GM10847 (cell line): ENCODE results near the gene C1QTNF1.

Source experiments
- POLR2A ChIP-seq: IDR thresholded peaks from 2 replicates; pipeline ENCODE4 v1.6.1; 2011; ENCODE audit not compliant: insufficient read length; ENCODE audit errors: extremely low read depth

C1QTNF1 gene

GRCh38 chr17:79080761-79081290 is 56.9 kb downstream of the C1QTNF1 start:
- no peak for TF ChIP-seq POLR2A

- no peak for TF ChIP-seq POLR2A
Measured at GRCh38 chr17:79081571-79082276, 57.8 kb downstream of the C1QTNF1 start.

- TF ChIP-seq POLR2A: no peak
Measured at GRCh38 chr17:79082311-79083190, 58.6 kb downstream of the C1QTNF1 start.

DNA sequence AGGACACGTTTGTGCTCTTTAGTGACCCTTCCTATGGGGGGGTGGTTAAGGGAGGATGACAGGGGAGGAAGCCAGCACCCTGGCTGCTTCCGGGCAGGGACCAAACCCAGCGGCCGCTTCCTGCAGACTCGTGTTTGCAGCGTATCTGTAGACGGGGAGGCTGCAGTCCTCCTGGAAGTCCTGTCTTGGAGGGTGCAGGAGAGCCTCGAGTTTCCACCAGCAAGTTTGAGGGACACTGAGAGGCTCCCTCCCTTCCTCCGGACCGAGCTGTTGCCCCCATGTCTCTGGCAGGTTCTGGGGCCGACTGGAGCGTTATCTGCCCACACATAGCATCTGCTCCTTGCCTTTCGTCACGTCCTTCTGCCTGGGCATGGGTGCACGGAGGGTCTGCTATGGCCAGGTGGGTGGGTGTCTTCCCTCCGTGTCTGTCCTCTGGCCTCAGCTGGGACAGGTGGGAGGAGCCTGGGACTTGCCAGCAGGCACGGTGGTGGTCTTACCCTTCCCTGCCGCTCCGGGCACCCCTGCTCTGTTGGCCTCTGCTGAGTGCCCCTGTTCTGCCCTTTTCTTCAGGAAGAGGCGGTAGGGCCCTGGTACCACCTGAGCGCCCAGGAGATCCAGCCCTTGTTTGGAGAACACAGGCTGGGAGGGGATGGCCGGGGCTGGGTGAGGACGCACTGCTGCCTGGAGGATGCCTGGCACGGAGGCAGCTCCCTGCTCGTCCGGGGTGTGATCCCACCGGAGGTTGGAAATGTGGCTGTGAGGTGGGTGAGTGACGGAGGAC is 59.4 kb downstream of the C1QTNF1 start:
- TF ChIP-seq POLR2A: no peak

DNA sequence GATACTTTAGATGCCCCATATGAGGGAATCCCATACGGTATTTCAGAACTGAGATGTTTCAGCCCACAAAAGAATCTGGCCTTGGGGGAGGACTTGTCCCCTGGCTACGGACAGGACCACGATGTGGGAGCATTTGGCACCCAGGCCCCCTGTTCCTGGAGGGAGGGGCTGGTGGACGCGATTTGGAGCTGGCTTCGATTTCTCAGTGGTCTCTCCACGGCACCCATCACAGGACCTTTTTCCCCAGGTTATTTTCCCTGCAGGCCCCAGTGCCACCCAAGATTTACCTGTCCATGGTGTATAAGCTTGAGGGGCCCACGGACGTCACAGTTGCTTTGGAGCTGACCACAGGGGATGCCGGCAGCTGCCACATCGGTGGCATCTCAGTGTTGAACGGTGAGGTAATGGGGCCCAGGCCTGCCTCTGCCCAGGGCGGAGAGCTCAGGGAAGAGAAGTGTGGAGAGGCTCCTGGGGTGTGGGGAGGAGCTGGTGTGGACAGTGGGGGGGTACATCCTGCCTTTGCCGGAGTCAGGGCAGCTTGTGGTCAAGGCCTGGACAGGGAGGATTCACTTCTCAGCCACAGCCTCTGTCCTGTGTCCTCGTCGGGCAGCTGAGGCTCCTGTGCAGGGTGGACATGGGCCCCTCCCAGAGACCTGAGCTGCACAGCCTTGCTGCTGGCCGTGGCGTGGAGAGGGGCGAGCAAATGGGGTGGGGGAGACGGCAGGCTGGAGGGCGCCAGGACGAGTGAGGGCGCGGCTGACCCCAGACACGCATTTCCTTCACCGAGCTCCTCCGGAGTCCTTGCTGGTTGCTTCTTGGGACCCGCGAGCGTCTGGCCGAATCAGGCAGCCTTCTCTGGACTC is 60.6 kb downstream of the C1QTNF1 start:
- no peak for TF ChIP-seq POLR2A

GRCh38 chr17:79085154-79085920 is 61.4 kb downstream of the C1QTNF1 start:
- no peak for TF ChIP-seq POLR2A

- no peak for TF ChIP-seq POLR2A
Measured at GRCh38 chr17:79085921-79086551, 62.1 kb downstream of the C1QTNF1 start.

DNA sequence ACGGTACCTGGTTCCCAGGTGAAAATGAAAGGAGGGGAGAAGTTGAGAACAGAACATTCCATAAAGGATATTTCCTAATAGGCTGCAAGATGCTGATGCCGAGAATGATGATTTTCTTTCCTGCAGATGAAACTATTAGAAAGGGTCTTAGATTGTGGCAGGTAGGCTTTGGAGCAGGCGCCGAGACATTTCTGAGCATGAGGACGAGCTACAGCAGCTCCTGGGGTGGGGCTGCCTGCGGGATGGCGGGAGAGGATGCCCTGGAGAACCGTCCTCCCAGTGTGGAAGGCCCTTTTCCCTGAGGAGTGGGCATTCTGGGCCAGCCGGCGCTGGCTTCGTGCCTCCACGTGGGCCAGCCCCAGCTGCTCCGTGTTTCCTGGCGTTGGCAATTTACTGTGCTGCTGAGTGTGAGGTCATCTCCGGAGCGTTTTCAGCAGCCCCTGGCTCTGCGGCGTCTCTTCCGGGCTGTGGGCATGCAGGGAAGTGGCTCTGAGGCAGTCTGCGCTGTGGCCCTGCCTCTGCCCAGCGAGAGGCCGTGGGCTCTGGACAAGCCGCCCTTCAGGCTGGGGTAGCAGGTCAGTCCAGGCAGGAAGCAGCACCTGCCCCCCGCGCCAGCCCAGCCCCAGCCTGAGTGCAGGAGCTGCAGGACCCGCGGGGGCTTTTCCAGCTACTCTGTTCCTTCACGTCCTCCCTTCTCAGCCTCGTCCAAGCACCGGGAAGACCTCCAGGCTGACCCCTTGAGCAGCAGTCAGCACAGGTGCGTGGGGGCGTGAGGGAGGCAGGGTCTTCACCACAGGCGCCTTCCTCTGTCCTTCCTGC is 62.8 kb downstream of the C1QTNF1 start:
- TF ChIP-seq POLR2A: no peak

GRCh38 chr17:79087428-79088143 is 63.6 kb downstream of the C1QTNF1 start:
- TF ChIP-seq POLR2A: no peak

GRCh38 chr17:79088247-79088996 is 64.5 kb downstream of the C1QTNF1 start:
- TF ChIP-seq POLR2A: no peak

DNA sequence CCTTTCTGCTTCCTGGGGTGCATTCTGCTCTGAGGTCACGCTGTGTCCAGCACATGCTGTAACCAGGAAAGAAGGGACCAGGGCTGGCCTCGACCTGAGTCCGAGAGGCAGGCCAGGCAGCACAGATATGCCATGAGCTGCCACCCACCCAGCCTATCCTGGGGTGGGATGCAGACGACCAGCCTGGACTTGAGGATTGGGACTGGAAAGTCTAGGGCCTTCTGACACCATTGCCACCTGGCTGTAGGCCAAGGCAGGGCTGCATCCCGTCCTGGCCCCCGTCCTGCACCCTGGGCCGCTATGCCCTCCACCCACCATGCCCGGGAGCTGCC is 65.0 kb downstream of the C1QTNF1 start:
- TF ChIP-seq POLR2A: no peak

GRCh38 chr17:79089720-79090442 is 65.9 kb downstream of the C1QTNF1 start:
- TF ChIP-seq POLR2A: no peak
